PC-9 (cell line): ENCODE measurements around the gene DOCK3.
"Not testable (repeated sequence)": the region's sequence is repeated elsewhere in the genome, so short reads cannot be mapped to it uniquely, and the experiment has no call there.

ENCODE experiments used
- EZH2 ChIP-seq: fragments of 200-600 bp; sonication (generic); IDR thresholded peaks from 2 replicates; pipeline ENCODE4 v1.8.0; 2017; ENCODE audit warnings: antibody characterized with exemption, low read depth
- TF ChIP-seq, protein P1 (sequence below): fragments of 200-600 bp; sonication (generic); conservative IDR thresholded peaks from 2 replicates; pipeline ENCODE4 v1.6.1; 2017; ENCODE audit warnings: mixed run types, antibody characterized with exemption, mild to moderate bottlenecking, moderate library complexity

- TF ChIP-seq, protein P1, sequence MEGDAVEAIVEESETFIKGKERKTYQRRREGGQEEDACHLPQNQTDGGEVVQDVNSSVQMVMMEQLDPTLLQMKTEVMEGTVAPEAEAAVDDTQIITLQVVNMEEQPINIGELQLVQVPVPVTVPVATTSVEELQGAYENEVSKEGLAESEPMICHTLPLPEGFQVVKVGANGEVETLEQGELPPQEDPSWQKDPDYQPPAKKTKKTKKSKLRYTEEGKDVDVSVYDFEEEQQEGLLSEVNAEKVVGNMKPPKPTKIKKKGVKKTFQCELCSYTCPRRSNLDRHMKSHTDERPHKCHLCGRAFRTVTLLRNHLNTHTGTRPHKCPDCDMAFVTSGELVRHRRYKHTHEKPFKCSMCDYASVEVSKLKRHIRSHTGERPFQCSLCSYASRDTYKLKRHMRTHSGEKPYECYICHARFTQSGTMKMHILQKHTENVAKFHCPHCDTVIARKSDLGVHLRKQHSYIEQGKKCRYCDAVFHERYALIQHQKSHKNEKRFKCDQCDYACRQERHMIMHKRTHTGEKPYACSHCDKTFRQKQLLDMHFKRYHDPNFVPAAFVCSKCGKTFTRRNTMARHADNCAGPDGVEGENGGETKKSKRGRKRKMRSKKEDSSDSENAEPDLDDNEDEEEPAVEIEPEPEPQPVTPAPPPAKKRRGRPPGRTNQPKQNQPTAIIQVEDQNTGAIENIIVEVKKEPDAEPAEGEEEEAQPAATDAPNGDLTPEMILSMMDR, result not testable (repeated sequence)
- not testable (repeated sequence) for TF ChIP-seq EZH2
Measured at GRCh38 chr3:50874876-50875275, 200.1 kb downstream of the DOCK3 start.
